HepG2 (cell line): ENCODE results near the gene CYB5A.

Experiments used
- ATF3 ChIP-seq: sonication (generic); formaldehyde crosslinking; IDR thresholded peaks from 2 replicates; pipeline ENCODE4 v1.4.0; 2020; ENCODE audit warnings: missing genetic modification reagents
- FOXA1 ChIP-seq, 2 experiments: fragments of 450-650 bp in 1 of 2; sonication (generic) in 1 of 2; formaldehyde crosslinking in 1 of 2; IDR thresholded peaks; 2 replicates each; pipeline versions ENCODE4 v1.4.0 to v1.6.1; 2016 to 2020; ENCODE audit warnings: missing genetic modification reagents in 1 of 2
- REST ChIP-seq, 2 experiments: IDR thresholded peaks; 2 replicates each; pipeline ENCODE4 v1.6.1; 2011 to 2012; ENCODE audit warnings: low read length in 2 of 2, borderline replicate concordance in 1 of 2, low read depth in 1 of 2, mild to moderate bottlenecking in 1 of 2, moderate library complexity in 1 of 2
- SNRNP70 ChIP-seq: fragments of 200-400 bp; formaldehyde crosslinking; IDR thresholded peaks from 2 replicates; pipeline ENCODE4 v1.6.1; 2017; ENCODE audit warnings: mild to moderate bottlenecking, low read depth, low read length, moderate library complexity
- ZBTB4 ChIP-seq: sonication (generic); formaldehyde crosslinking; IDR thresholded peaks from 2 replicates; pipeline ENCODE4 v1.4.0; 2020; ENCODE audit warnings: missing genetic modification reagents, mild to moderate bottlenecking, borderline replicate concordance
- ZNF274 ChIP-seq: sonication (generic); formaldehyde crosslinking; IDR thresholded peaks from 2 replicates; pipeline ENCODE4 v1.5.1; 2020; ENCODE audit warnings: mild to moderate bottlenecking, missing genetic modification reagents
- ZNF557 ChIP-seq: sonication (generic); formaldehyde crosslinking; IDR thresholded peaks from 2 replicates; pipeline ENCODE4 v1.4.0; 2020; ENCODE audit warnings: missing genetic modification reagents

- TF ChIP-seq ZNF557 (CRISPR knock-in tag) (no peak), SNRNP70 (no peak), ATF3 (CRISPR knock-in tag) (no peak), FOXA1 (IDR thresholded peaks at IDR 0.05) (no peak), FOXA1 (CRISPR knock-in tag; IDR thresholded peaks at IDR 0.05) (no peak), REST (IDR thresholded peaks at IDR 0.05; ENCODE audit: borderline replicate concordance in 1 of 2, low read depth in 1 of 2, low read length in 2 of 2) (no peak), ZBTB4 (no peak; the same call in 1 of the 2 replicates), ZNF274 (CRISPR knock-in tag) (no peak)
Measured at GRCh38 chr18:74290794-74291471, 830 bp downstream of the CYB5A start.
